OCI-LY7 (cell line): ENCODE data around the gene EPHX1.

Source experiments
- CTCF ChIP-seq: fragments of 200-600 bp; sonication (generic); conservative IDR thresholded peaks from 2 replicates; pipeline ENCODE4 v1.5.1; 2014; ENCODE audit warnings: mild to moderate bottlenecking, antibody characterized with exemption, low read length, moderate library complexity, mixed read lengths
- EZH2phosphoT487 ChIP-seq: fragments of 200-600 bp; sonication (generic); IDR thresholded peaks from 2 replicates; pipeline ENCODE4 v1.6.1; 2018; ENCODE audit warnings: low read depth, borderline replicate concordance, mild to moderate bottlenecking, mixed run types, antibody characterized with exemption, low read length, moderate library complexity, mixed read lengths

DNA sequence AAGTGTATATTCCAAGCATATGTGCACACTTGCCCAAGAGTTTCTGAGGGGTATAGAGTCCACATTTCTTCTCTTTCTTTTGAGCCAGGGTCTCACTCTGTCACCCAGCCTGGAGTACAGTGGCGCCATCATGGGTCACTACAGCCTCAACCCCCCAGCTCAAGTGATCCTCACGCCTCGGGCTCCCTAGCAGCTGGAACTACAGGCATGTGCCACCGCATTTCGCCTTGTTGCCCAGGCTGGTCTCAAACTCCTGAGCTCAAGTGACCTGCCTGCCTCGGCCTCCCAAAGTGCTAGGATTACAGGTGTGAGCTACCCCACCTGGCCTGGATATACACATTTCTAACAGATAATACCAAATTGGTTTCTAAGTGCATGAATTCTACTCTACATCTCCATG, 49.4 kb upstream of the EPHX1 start:
- TF ChIP-seq CTCF (peak; percentile 41; the same call in 1 of the 2 replicates), EZH2phosphoT487 (no peak)
